Stimulated activated naive CD4-positive, alpha-beta T cell treated with Interleukin-2 at 50 U/mL for 16 hours (primary cell): ENCODE data around the gene PARP6.
"Not testable (repeated sequence)": the region's sequence is repeated elsewhere in the genome, so short reads cannot be mapped to it uniquely, and the experiment has no call there.

Source experiments
- DNase-seq: peaks from one replicate; lab custom pipeline; 2025; lab: John Stamatoyannopoulos, UW

PARP6 gene

GRCh38 chr15:72280751-72281150 is 8.4 kb upstream of the PARP6 start:
- no peak for DNase-seq

GRCh38 chr15:72278737-72279136 is 6.4 kb upstream of the PARP6 start:
- no peak for DNase-seq

GRCh38 chr15:72276326-72276700 is 4.0 kb upstream of the PARP6 start:
- no peak for DNase-seq

- DNase-seq: not testable (repeated sequence)
Measured at GRCh38 chr15:72275635-72276325, 3.4 kb upstream of the PARP6 start.

- DNase-seq: no peak
Measured at GRCh38 chr15:72272997-72273352, 621 bp upstream of the PARP6 start.

- DNase-seq: no peak
Measured at GRCh38 chr15:72271895-72272212, 500 bp downstream of the PARP6 start.

GRCh38 chr15:72271221-72271620 is 1.1 kb downstream of the PARP6 start:
- DNase-seq: no peak

- no peak for DNase-seq
Measured at GRCh38 chr15:72269739-72270138, 2.6 kb downstream of the PARP6 start.

- DNase-seq: no peak
Measured at GRCh38 chr15:72265031-72265430, 7.3 kb downstream of the PARP6 start.

- DNase-seq: no peak
Measured at GRCh38 chr15:72252663-72253299, 19.6 kb downstream of the PARP6 start.

GRCh38 chr15:72249142-72249810 is 23.1 kb downstream of the PARP6 start:
- no peak for DNase-seq

- DNase-seq: no peak
Measured at GRCh38 chr15:72248514-72248913, 23.8 kb downstream of the PARP6 start.

GRCh38 chr15:72242775-72243370 is 29.5 kb downstream of the PARP6 start:
- DNase-seq: no peak

GRCh38 chr15:72239652-72240051 is 32.7 kb downstream of the PARP6 start:
- no peak for DNase-seq

GRCh38 chr15:72238586-72238985 is 33.8 kb downstream of the PARP6 start:
- no peak for DNase-seq

- no peak for DNase-seq
Measured at GRCh38 chr15:72237853-72238224, 34.5 kb downstream of the PARP6 start.

- peak; percentile 76 for DNase-seq
Measured at GRCh38 chr15:72237029-72237852, 35.1 kb downstream of the PARP6 start.

GRCh38 chr15:72236381-72237003 is 35.9 kb downstream of the PARP6 start:
- no peak for DNase-seq

GRCh38 chr15:72235298-72235697 is 37.1 kb downstream of the PARP6 start:
- no peak for DNase-seq

GRCh38 chr15:72233769-72234168 is 38.6 kb downstream of the PARP6 start:
- no peak for DNase-seq

GRCh38 chr15:72231833-72232478 is 40.4 kb downstream of the PARP6 start:
- DNase-seq: peak; percentile 17
